ENCODE data around the gene RNF14. TPM values are rescaled to one million over a fixed set of nuclear protein-coding genes. Genes with fewer than 3 reads are reported as not detected.
"Not testable (repeated sequence)": the region's sequence is repeated elsewhere in the genome, so short reads cannot be mapped to it uniquely, and the experiment has no call there.

The RNF14 gene
- total and polyA plus RNA-seq, 8 donors: 14.4 to 67.4 (median 28.3) TPM

- H3K27ac ChIP-seq: no peak overlapping the region
- H3K27me3 ChIP-seq: no peaks in the 10 kb centered on the region
- H3K36me3 ChIP-seq: no peaks in the 10 kb centered on the region
- H3K4me3 ChIP-seq: no peak overlapping the region
- no peak for TF ChIP-seq POLR2AphosphoS5 (IDR thresholded peaks at IDR 0.05)
- no peak for TF ChIP-seq POLR2A (IDR thresholded peaks at IDR 0.05)
- intact Hi-C loops (cut with DNase I; ENCODE audit: low total_unique reads): no loop called here
- no peaks in the 10 kb centered on the region for H3K4me1 ChIP-seq
- H3K9me3 ChIP-seq: no peaks in the 10 kb centered on the region
- DNase-seq: no peak
- 93 to 97% (median 94%) methylated on average over 2 of the region's 2 CpGs for WGBS, 5 donors
Observed at GRCh38 chr5:142032150-142032549, 63.2 kb downstream of the RNF14 start.

GRCh38 chr5:142032747-142033631 lies 64.1 kb downstream of the RNF14 start:
- Histone ChIP-seq H3K27me3 (no peaks in the 10 kb centered on the region), H3K36me3 (no peaks in the 10 kb centered on the region), H3K9me3 (no peaks in the 10 kb centered on the region), H3K4me1 (no peaks in the 10 kb centered on the region), H3K4me3 (no peak overlapping the region), H3K27ac (no peak overlapping the region)
- no peak for DNase-seq
- 46 to 62% (median 54%) methylated on average over 16 to 19 of the region's 19 CpGs for WGBS, 5 donors
- intact Hi-C loops (cut with DNase I; ENCODE audit: low total_unique reads): no loop called here
- TF ChIP-seq EP300 (IDR thresholded peaks at IDR 0.05) (no peak), POLR2AphosphoS5 (IDR thresholded peaks at IDR 0.05) (no peak), CTCF (IDR thresholded peaks at IDR 0.05) (no peak), POLR2A (IDR thresholded peaks at IDR 0.05) (no peak)

- H3K27ac ChIP-seq; H3K4me3 ChIP-seq; intact Hi-C loops (cut with DNase I; ENCODE audit: low total_unique reads); DNase-seq; H3K27me3 ChIP-seq; H3K4me1 ChIP-seq; H3K36me3 ChIP-seq; H3K9me3 ChIP-seq: not testable (repeated sequence)
- 80 to 86% (median 83%) methylated on average over 15 of the region's 15 CpGs for WGBS, 5 donors
Observed at GRCh38 chr5:142033632-142034567, 65.0 kb downstream of the RNF14 start.

- Histone ChIP-seq H3K9me3 (no peaks in the 10 kb centered on the region), H3K36me3 (no peaks in the 10 kb centered on the region), H3K27me3 (no peaks in the 10 kb centered on the region), H3K4me3 (no peak overlapping the region), H3K27ac (no peak overlapping the region), H3K4me1 (no peaks in the 10 kb centered on the region)
- intact Hi-C loops (cut with DNase I; ENCODE audit: low total_unique reads): no loop called here
- no peak for DNase-seq
- no peak for TF ChIP-seq POLR2AphosphoS5 (IDR thresholded peaks at IDR 0.05)
- TF ChIP-seq CTCF (IDR thresholded peaks at IDR 0.05): no peak
- no peak for TF ChIP-seq POLR2A (IDR thresholded peaks at IDR 0.05)
- no peak for TF ChIP-seq EP300 (IDR thresholded peaks at IDR 0.05)
Observed at GRCh38 chr5:142034994-142035393, 66.1 kb downstream of the RNF14 start.

GRCh38 chr5:142036918-142037317 lies 68.0 kb downstream of the RNF14 start:
- 91 to 95% (median 93%) methylated on average over 13 of the region's 13 CpGs for WGBS, 5 donors
- no peaks in the 10 kb centered on the region for H3K27me3 ChIP-seq
- no peaks in the 10 kb centered on the region for H3K9me3 ChIP-seq
- DNase-seq: no peak
- H3K4me1 ChIP-seq: no peaks in the 10 kb centered on the region
- no peak overlapping the region for H3K27ac ChIP-seq
- H3K36me3 ChIP-seq: no peaks in the 10 kb centered on the region
- TF ChIP-seq CTCF (IDR thresholded peaks at IDR 0.05) (no peak), POLR2A (IDR thresholded peaks at IDR 0.05) (no peak), POLR2AphosphoS5 (IDR thresholded peaks at IDR 0.05) (no peak), EP300 (IDR thresholded peaks at IDR 0.05) (no peak)
- intact Hi-C loops (cut with DNase I; ENCODE audit: low total_unique reads): no loop called here
- H3K4me3 ChIP-seq: no peak overlapping the region

- H3K9me3 ChIP-seq; intact Hi-C loops (cut with DNase I; ENCODE audit: low total_unique reads); H3K27ac ChIP-seq; H3K4me1 ChIP-seq; DNase-seq; H3K4me3 ChIP-seq; H3K36me3 ChIP-seq; H3K27me3 ChIP-seq: not testable (repeated sequence)
- 85 to 91% (median 87%) methylated on average over 3 of the region's 3 CpGs for WGBS, 5 donors
Observed at GRCh38 chr5:142037599-142037998, 68.7 kb downstream of the RNF14 start.
